BLaER1 treated with 17β-estradiol and CSF1 and Interleukin-3, amounts not matched to agents 10 nM and 100 nM (cell line): ENCODE results near the gene EP400.

ENCODE experiments used
- H3K27ac ChIP-seq, 11 experiments: shearing (Covaris generic); formaldehyde crosslinking; 2 replicates each; pipeline ENCODE4 v1.8.1; 2022
- H3K27me3 ChIP-seq, 11 experiments: shearing (Covaris generic); formaldehyde crosslinking; 2 replicates each; pipeline ENCODE4 v1.8.1; 2022
- H3K36me3 ChIP-seq, 11 experiments: shearing (Covaris generic); formaldehyde crosslinking; 2 replicates each; pipeline ENCODE4 v1.8.1; 2022
- H3K4me1 ChIP-seq, 10 experiments: shearing (Covaris generic); formaldehyde crosslinking; 2 replicates each; pipeline ENCODE4 v1.8.1; 2022
- H3K4me2 ChIP-seq, 11 experiments: shearing (Covaris generic); formaldehyde crosslinking; 2 replicates each; pipeline ENCODE4 v1.8.1; 2022
- H3K4me3 ChIP-seq, 10 experiments: shearing (Covaris generic); formaldehyde crosslinking; 2 replicates each; pipeline ENCODE4 v1.8.1; 2022
- H3K9ac ChIP-seq, 11 experiments: shearing (Covaris generic); formaldehyde crosslinking; 2 replicates each; pipeline ENCODE4 v1.8.1; 2022
- H3K9me3 ChIP-seq, 11 experiments: shearing (Covaris generic); formaldehyde crosslinking; replicated peaks in 1 of 11; 2 replicates each; pipeline ENCODE4 v1.8.1; 2022
- H4K20me1 ChIP-seq, 11 experiments: shearing (Covaris generic); formaldehyde crosslinking; 2 replicates each; pipeline ENCODE4 v1.8.1; 2022
- Cebpa-rat ChIP-seq, 11 experiments: shearing (Covaris generic); IDR thresholded peaks; 2 replicates each; pipeline ENCODE4 v1.8.1; 2022

Gene EP400

DNA sequence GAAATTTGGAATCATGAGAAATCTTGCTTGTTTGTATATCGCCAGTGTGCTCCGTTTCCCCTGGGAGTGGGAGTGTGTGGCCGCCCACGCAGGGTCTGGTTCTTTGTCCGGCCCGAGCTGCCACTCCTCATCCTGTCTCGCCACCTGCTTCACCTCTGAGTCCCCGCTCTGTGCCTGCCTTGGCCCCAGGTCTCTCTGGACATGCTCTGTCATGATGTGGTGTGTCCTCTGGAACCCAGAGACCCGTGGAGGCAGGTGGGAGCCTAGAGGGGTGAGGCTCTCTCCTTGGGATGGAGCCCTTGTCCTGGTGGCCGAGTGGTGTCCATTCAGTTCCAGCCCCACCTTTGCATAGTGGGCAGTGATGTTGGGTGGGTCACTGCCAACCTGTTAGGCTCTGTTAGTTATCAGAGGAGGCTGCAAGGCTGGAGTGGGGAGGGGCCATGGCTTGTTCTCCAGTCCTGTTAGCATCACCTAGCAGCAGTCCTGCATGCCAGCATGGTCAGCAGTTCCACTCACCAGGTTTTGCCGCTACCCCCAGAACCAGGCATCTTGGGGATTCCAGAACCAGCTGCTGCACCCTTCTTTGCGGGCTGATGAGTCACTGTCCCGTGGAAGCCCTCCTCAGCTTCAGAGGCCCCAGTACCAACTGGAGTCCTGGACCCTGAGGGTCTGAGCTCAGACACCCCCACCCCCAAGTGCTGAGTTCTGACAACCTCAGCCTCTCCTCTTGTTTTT is 76.5 kb downstream of the EP400 start:
- H3K4me3 ChIP-seq = no peak overlapping the region
- H3K36me3 ChIP-seq = peaks cover 94 to 100% (median 100%) of the 10 kb centered on the region in 11 experiments
- H3K9ac ChIP-seq = no peak overlapping the region; a peak in 1 of 22 replicates
- H3K27me3 ChIP-seq = no peaks in the 10 kb centered on the region
- H4K20me1 ChIP-seq = peaks cover 0 to 78% (median 12%) of the 10 kb centered on the region in 11 experiments; a peak in 10 of 22 replicates
- no peaks in the 10 kb centered on the region for H3K9me3 ChIP-seq
- peak overlapping the region in 3 of 11 experiments; percentile 47 to 62 (median 60); a peak in 3 of 22 replicates for H3K27ac ChIP-seq
- peaks cover 0 to 38% (median 9%) of the 10 kb centered on the region in 10 experiments; a peak in 10 of 20 replicates for H3K4me1 ChIP-seq
- no peak overlapping the region; a peak in 1 of 22 replicates for H3K4me2 ChIP-seq
- no peak for TF ChIP-seq Cebpa-rat (IDR thresholded peaks at IDR 0.05)

- H3K27me3 ChIP-seq = no peaks in the 10 kb centered on the region
- H3K4me3 ChIP-seq = no peak overlapping the region
- no peak for TF ChIP-seq Cebpa-rat (IDR thresholded peaks at IDR 0.05)
- H3K4me1 ChIP-seq = peaks cover 0 to 38% (median 9%) of the 10 kb centered on the region in 10 experiments; a peak in 10 of 20 replicates
- H3K36me3 ChIP-seq = peaks cover 94 to 100% (median 100%) of the 10 kb centered on the region in 11 experiments
- peak overlapping the region in 5 of 11 experiments; percentile 5 to 36 (median 12); a peak in 5 of 22 replicates for H3K4me2 ChIP-seq
- H3K9me3 ChIP-seq = no peaks in the 10 kb centered on the region
- no peak overlapping the region for H3K9ac ChIP-seq
- peaks cover 0 to 78% (median 10%) of the 10 kb centered on the region in 11 experiments; a peak in 10 of 22 replicates for H4K20me1 ChIP-seq
- H3K27ac ChIP-seq = no peak overlapping the region; a peak in 3 of 22 replicates
Measured at GRCh38 chr12:132026796-132027500, 77.2 kb downstream of the EP400 start.

DNA sequence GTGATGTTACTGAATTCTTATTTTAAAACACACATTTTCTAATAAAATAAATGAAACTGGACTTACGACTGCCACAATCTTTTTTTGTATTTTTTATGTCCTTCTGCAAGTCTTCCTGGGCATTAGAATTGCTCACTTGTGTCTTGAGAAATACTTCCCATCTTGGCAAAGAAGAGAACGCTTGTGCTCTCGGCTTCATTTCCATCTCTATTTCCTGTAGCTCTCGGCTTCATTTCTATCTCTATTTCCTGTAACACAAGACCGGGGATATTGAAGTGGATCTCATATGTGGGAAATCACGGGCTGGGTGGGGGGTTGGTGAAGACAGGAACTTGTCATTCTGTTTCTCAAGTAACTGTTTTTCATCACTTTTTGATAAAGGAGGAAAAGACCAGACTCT is 77.9 kb downstream of the EP400 start:
- TF ChIP-seq Cebpa-rat (IDR thresholded peaks at IDR 0.05) = no peak

DNA sequence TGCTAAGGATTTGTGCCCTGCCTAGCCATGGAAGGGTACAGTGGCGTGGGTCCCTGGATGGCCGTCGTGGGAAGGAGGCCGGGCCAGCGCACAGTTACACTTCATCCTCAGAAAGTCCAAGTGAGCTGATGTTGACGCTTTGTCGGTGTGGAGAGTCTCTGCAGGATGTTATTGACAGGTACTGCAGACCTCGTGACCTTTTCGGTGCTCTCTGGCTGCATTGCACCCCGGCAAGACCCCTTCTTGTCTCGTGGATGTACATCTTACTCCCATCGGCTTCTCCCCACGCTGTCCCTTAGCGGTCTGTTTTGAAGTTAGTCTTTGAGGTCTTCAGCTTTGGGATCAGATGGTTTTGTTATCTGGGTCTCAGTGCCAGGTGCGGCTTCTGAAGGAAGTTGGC is 78.4 kb downstream of the EP400 start:
- TF ChIP-seq Cebpa-rat (IDR thresholded peaks at IDR 0.05) = no peak
- Histone ChIP-seq H3K9ac (no peak overlapping the region), H3K4me1 (peaks cover 0 to 38% (median 9%) of the 10 kb centered on the region in 10 experiments; a peak in 10 of 20 replicates), H3K4me2 (peak overlapping the region in 2 of 11 experiments; percentile 9 to 36; a peak in 2 of 22 replicates), H4K20me1 (peaks cover 0 to 68% (median 10%) of the 10 kb centered on the region in 11 experiments; a peak in 10 of 22 replicates), H3K4me3 (no peak overlapping the region), H3K27ac (peak overlapping the region in 3 of 11 experiments; percentile 20 to 25 (median 20); a peak in 2 of 22 replicates), H3K27me3 (no peaks in the 10 kb centered on the region), H3K9me3 (no peaks in the 10 kb centered on the region), H3K36me3 (peaks cover 97 to 100% (median 100%) of the 10 kb centered on the region in 11 experiments)

More for the DNA sequence above, 77.9 kb downstream of the EP400 start:
- peaks cover 0 to 73% (median 10%) of the 10 kb centered on the region in 11 experiments; a peak in 10 of 22 replicates for H4K20me1 ChIP-seq
- H3K4me3 ChIP-seq = no peak overlapping the region
- H3K4me2 ChIP-seq = peak overlapping the region in 5 of 11 experiments; percentile 5 to 36 (median 12); a peak in 6 of 22 replicates
- H3K27ac ChIP-seq = peak overlapping the region in 3 of 11 experiments; percentile 20 to 25 (median 20); a peak in 3 of 22 replicates
- H3K36me3 ChIP-seq = peaks cover 94 to 100% (median 100%) of the 10 kb centered on the region in 11 experiments
- no peak overlapping the region for H3K9ac ChIP-seq
- H3K9me3 ChIP-seq = no peaks in the 10 kb centered on the region
- H3K4me1 ChIP-seq = peaks cover 0 to 38% (median 9%) of the 10 kb centered on the region in 10 experiments; a peak in 10 of 20 replicates
- no peaks in the 10 kb centered on the region for H3K27me3 ChIP-seq

GRCh38 chr12:132029503-132030300 is 80.0 kb downstream of the EP400 start:
- Histone ChIP-seq H3K27ac (no peak overlapping the region), H3K4me2 (no peak overlapping the region), H3K36me3 (peaks cover 99 to 100% (median 100%) of the 10 kb centered on the region in 11 experiments), H3K4me3 (no peak overlapping the region), H3K27me3 (no peaks in the 10 kb centered on the region), H3K9ac (no peak overlapping the region), H3K9me3 (no peaks in the 10 kb centered on the region), H4K20me1 (peaks cover 0 to 73% (median 15%) of the 10 kb centered on the region in 11 experiments; a peak in 10 of 22 replicates), H3K4me1 (peaks cover 0 to 29% (median 7%) of the 10 kb centered on the region in 10 experiments; a peak in 9 of 20 replicates)
- TF ChIP-seq Cebpa-rat (IDR thresholded peaks at IDR 0.05) = no peak

DNA sequence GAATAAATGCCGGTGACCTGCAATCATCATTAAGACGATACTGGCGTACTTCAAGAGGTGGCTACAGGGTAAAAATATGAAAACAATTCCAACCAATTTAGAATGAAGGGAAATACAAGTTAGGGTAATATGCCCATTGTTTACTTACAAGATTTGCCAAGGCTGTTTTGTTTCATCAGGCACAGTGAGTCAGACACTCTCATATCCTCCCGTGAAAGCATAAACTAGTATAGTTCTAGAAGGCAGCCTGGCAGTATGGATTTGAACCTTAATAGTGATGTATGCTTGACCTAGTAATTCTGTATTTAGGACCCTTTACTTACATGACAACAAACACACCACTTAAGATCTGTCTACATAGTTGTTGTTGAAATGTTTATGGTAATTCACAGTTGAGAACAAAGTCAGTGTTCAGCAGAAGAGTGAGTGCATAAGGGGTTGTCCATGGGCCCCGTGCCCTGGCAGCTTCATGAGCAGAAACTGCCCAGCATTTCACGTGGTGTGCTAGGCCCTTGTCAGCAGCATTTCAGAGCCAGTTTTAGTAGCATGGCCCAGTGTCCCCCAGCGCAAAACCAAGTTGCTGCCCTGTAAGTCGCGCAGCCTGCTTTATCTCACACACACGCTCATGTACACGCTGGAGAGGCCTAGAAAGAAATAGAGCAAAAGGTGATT is 80.8 kb downstream of the EP400 start:
- H3K9me3 ChIP-seq = no peaks in the 10 kb centered on the region
- peaks cover 0 to 68% (median 16%) of the 10 kb centered on the region in 11 experiments; a peak in 10 of 22 replicates for H4K20me1 ChIP-seq
- no peak overlapping the region for H3K9ac ChIP-seq
- peaks cover 100% of the 10 kb centered on the region in 11 experiments for H3K36me3 ChIP-seq
- no peak overlapping the region for H3K4me3 ChIP-seq
- H3K27me3 ChIP-seq = no peaks in the 10 kb centered on the region
- H3K4me1 ChIP-seq = peaks cover 0 to 22% (median 7%) of the 10 kb centered on the region in 10 experiments; a peak in 9 of 20 replicates
- H3K27ac ChIP-seq = no peak overlapping the region
- no peak for TF ChIP-seq Cebpa-rat (IDR thresholded peaks at IDR 0.05)
- no peak overlapping the region for H3K4me2 ChIP-seq

DNA sequence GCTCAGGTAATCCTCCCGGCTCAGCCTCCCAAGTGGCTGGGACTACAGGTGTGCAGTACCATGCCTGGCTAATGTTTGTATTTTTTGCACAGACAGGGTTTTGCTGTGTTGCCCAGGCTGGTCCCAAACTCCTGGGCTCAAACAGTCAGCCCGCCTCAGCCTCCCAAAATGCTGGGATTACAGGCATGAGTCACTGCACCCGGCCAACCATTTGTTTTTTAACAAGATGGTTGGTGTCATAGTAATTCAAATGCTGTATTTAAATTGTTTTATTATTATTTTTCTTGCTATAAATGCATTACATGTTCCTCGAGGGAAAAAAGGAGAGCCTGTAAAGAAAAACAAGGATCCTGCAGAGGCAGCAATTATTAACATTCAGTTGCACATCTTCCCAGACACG is 83.9 kb downstream of the EP400 start:
- Histone ChIP-seq H3K4me1 (no peaks in the 10 kb centered on the region), H3K4me2 (no peak overlapping the region), H3K9ac (no peak overlapping the region), H4K20me1 (peaks cover 0 to 61% (median 23%) of the 10 kb centered on the region in 11 experiments; a peak in 11 of 22 replicates), H3K36me3 (peaks cover 100% of the 10 kb centered on the region in 11 experiments), H3K27ac (no peak overlapping the region), H3K9me3 (no peaks in the 10 kb centered on the region), H3K4me3 (no peak overlapping the region), H3K27me3 (no peaks in the 10 kb centered on the region)
- TF ChIP-seq Cebpa-rat (IDR thresholded peaks at IDR 0.05) = no peak
